Measurements from ENCODE around the gene COBL. TPM values are rescaled to one million over a fixed set of nuclear protein-coding genes. Genes with fewer than 3 reads are reported as not detected.

COBL gene
- total and polyA plus RNA-seq, 12 donors = 0.09 to 1.4 (median 0.53) TPM

- no peak for TF ChIP-seq POLR2A (IDR thresholded peaks at IDR 0.05)
- TF ChIP-seq CTCF (IDR thresholded peaks at IDR 0.05) = no peak
- intact Hi-C loops (cut with DNase I) = loop anchor here in 1 of 2 donors (10.0 kb wide), 1 partner anchor 647 kb away; no protein-coding TSS in a partner anchor
- no peak overlapping the region for H3K4me3 ChIP-seq
- no peak overlapping the region for H3K27ac ChIP-seq
- peaks cover 14% of the 10 kb centered on the region for H3K27me3 ChIP-seq
- H3K9me3 ChIP-seq (replicated peaks in 1 of 3) = no peaks in the 10 kb centered on the region
- no peaks in the 10 kb centered on the region for H3K36me3 ChIP-seq (replicated peaks in 1 of 2)
- H3K4me1 ChIP-seq (replicated peaks in 1 of 2) = peaks cover 9 to 11% of the 10 kb centered on the region in 2 donors
- DNase-seq = peak in 1 of 7 donors; percentile 41
- 81 to 93% (median 86%) methylated on average over 8 to 9 of the region's 9 CpGs for WGBS, 4 donors
Measured at GRCh38 chr7:51318001-51318400, 1.4 kb upstream of the COBL start.

DNA sequence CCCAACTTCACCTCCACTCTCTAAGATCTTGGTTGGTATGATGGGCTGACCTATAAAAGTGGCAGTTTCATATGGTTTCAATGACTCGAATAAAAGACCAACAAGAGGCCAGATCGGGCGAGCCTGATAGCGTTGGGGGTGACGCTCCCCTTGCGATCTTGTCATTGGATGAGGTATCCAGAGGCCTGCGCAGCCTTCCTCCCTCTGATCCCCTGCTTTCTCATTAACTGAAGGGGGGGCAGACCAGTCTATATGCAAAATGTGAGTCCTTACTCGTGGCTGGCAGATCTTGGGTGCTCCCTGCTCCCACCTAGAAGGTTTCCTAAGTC, 937 bp upstream of the COBL start:
- Histone ChIP-seq H3K9me3 (replicated peaks in 1 of 3) (no peaks in the 10 kb centered on the region), H3K36me3 (replicated peaks in 1 of 2) (no peaks in the 10 kb centered on the region), H3K27ac (no peak overlapping the region), H3K4me3 (no peak overlapping the region), H3K27me3 (peaks cover 14% of the 10 kb centered on the region), H3K4me1 (replicated peaks in 1 of 2) (peaks cover 9 to 11% of the 10 kb centered on the region in 2 donors)
- DNase-seq = peak in 1 of 7 donors; percentile 39
- intact Hi-C loops (cut with DNase I) = loop anchor here in 1 of 2 donors (10.0 kb wide), 1 partner anchor 647 kb away; no protein-coding TSS in a partner anchor
- TF ChIP-seq POLR2A (IDR thresholded peaks at IDR 0.05) = no peak
- no peak for TF ChIP-seq CTCF (IDR thresholded peaks at IDR 0.05)
- 62 to 78% (median 67%) methylated on average over 8 of the region's 8 CpGs for WGBS, 4 donors

DNA sequence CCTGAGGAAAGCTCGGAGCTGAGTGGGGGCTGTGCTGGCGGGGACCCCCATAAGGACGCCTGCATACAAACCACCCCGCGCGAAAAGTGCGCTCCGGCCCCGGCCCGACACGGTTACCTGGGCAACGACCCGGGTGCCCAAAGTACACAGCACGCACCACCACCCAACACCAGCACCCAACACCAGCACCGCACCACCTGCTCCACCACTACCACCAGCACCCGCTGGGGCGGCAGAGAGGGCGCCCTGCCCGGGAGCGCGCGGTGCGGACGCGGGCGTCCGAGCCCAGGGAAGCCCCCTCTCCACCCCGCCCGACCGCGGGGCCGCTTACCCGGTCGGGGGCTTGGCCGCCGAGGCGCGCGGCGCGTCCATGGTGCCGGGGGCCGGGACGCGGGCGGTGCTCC, 345 bp downstream of the COBL start:
- H3K9me3 ChIP-seq (replicated peaks in 1 of 3) = no peaks in the 10 kb centered on the region
- H3K4me1 ChIP-seq (replicated peaks in 1 of 2) = peaks cover 9 to 11% of the 10 kb centered on the region in 2 donors
- intact Hi-C loops (cut with DNase I) = loop anchor here in 1 of 2 donors (10.0 kb wide), 1 partner anchor 649 kb away; no protein-coding TSS in a partner anchor
- 0 to 2% (median 1%) methylated on average over 3 to 46 of the region's 46 CpGs for WGBS, 4 donors
- TF ChIP-seq CTCF (IDR thresholded peaks at IDR 0.05) (peak in 1 of 6 experiments; percentile 17), POLR2A (IDR thresholded peaks at IDR 0.05) (no peak)
- DNase-seq = peak in 1 of 7 donors; percentile 38
- no peaks in the 10 kb centered on the region for H3K36me3 ChIP-seq (replicated peaks in 1 of 2)
- no peak overlapping the region for H3K27ac ChIP-seq
- peak overlapping the region in 1 of 4 donors; percentile 48 for H3K4me3 ChIP-seq
- H3K27me3 ChIP-seq = peaks cover 14% of the 10 kb centered on the region

DNA sequence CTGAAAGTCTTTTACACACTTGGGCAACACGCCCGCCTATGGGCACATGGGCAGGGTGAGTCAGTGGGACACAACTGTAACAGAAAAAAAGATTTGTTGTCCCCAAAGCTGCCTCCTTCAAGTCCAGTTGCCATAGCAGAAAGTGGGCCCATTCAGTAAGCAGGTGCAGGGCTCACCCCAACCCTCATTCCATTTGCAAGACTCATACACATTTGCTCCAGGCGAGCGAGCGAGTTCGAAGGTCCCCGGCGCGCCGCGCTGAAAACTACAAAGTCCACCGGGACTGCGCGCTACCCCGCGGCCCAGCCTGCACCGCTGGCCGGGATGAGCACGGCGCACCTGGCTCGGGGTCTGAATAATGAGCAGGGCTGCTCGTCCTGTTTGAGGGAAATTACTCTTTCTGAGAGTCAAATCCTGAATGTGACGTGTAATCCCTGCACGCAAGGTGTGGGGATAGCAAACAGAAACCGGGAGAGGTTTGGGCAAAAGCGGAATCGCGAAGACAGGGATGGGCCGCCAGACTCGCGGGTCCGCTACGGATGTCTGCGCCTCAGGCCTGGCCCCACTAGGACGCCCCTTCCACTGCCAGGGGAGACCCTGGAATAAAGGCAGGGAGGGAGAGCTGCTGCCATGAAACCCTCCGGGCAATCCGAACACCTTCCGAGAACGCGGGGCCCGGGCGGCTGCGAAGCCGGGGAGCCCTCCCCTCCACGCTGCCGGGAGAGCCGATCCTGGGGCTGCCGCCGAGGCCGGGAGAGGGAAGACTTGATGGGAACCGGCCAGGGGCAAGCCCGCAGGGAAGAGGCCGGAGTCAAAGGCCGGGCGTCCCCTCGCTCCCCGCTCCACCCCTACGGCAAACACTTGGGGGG, 982 bp downstream of the COBL start:
- WGBS, 4 donors = 5 to 9% (median 7%) methylated on average over 30 to 58 of the region's 58 CpGs
- H3K4me3 ChIP-seq = peak overlapping the region in 2 of 4 donors; percentile 7 to 48
- peaks cover 9 to 11% of the 10 kb centered on the region in 2 donors for H3K4me1 ChIP-seq (replicated peaks in 1 of 2)
- no peak overlapping the region for H3K27ac ChIP-seq
- H3K9me3 ChIP-seq (replicated peaks in 1 of 3) = no peaks in the 10 kb centered on the region
- TF ChIP-seq POLR2A (IDR thresholded peaks at IDR 0.05) = no peak
- TF ChIP-seq CTCF (IDR thresholded peaks at IDR 0.05) = no peak
- H3K27me3 ChIP-seq = peaks cover 14% of the 10 kb centered on the region
- no peaks in the 10 kb centered on the region for H3K36me3 ChIP-seq (replicated peaks in 1 of 2)
- intact Hi-C loops (cut with DNase I) = loop anchor here in 1 of 2 donors (10.0 kb wide), 1 partner anchor 649 kb away; no protein-coding TSS in a partner anchor
- DNase-seq = peak in 1 of 7 donors; percentile 49

Measured in adrenal gland (tissue), 12 donors.